IMR-90 (cell line): ENCODE data around the gene CXCL12. TPM values are rescaled to one million over a fixed set of nuclear protein-coding genes. Genes with fewer than 3 reads are reported as not detected.

Source experiments
- ATAC-seq: fragments of 200-7000 bp; cut with Tn5 transposase; 2 replicates; pipeline ENCODE4 v1.9.1; 2020; ENCODE audit warnings: low read depth, mild to moderate bottlenecking, moderate library complexity
- BruUV-seq: library from RNA; stranded (reverse); fragments of 400-500 nt; replicated peaks from 2 replicates; lab custom pipeline; 2021; lab: Mats Ljungman, UMichigan
- CTCF ChIA-PET: fragments of 300-600 bp; formaldehyde crosslinking; extraction: SDS; loops from one replicate; lab custom pipeline; 2021; ENCODE audit warnings: antibody characterized with exemption; lab: Yijun Ruan, JAX
- POLR2A ChIA-PET: fragments of 300-600 bp; sonication (Branson Sonifier 250); formaldehyde crosslinking; loops from one replicate; lab custom pipeline; 2022; ENCODE audit warnings: antibody characterized with exemption; ENCODE audit not compliant: unreplicated experiment; lab: Charles Lee
- DNase-seq: peaks from one replicate; pipeline ENCODE4 v3.0.0; 2013
- H2AFZ ChIP-seq: replicated peaks from 2 replicates; pipeline ENCODE3; 2013; ENCODE audit warnings: low read length, mild to moderate bottlenecking; ENCODE audit not compliant: poor library complexity
- H2AK5ac ChIP-seq: 2 replicates; pipeline ENCODE4 v1.6.1; 2013; ENCODE audit warnings: low read depth, low read length, inconsistent platforms
- H2AK9ac ChIP-seq: replicated peaks from 2 replicates; pipeline ENCODE3; 2013; ENCODE audit warnings: mild to moderate bottlenecking, low read depth, low read length, moderate library complexity; ENCODE audit not compliant: poor library complexity
- H2BK120ac ChIP-seq: 2 replicates; pipeline ENCODE4 v1.6.1; 2013; ENCODE audit warnings: low read depth, low read length, inconsistent platforms
- H2BK15ac ChIP-seq: 3 replicates; pipeline ENCODE4 v1.6.1; 2013; ENCODE audit warnings: low read depth, low read length, inconsistent platforms
- H2BK20ac ChIP-seq: 2 replicates; pipeline ENCODE4 v1.6.1; 2013; ENCODE audit warnings: low read depth, mild to moderate bottlenecking, inconsistent platforms, low read length, moderate library complexity
- H2BK5ac ChIP-seq: 2 replicates; pipeline ENCODE4 v1.6.1; 2013; ENCODE audit warnings: mild to moderate bottlenecking, low read depth, low read length, inconsistent platforms; ENCODE audit not compliant: poor library complexity, severe bottlenecking
- H3K14ac ChIP-seq: replicated peaks from 2 replicates; pipeline ENCODE4 v1.6.1; 2013; ENCODE audit warnings: low read depth, low read length, inconsistent platforms
- H3K18ac ChIP-seq: 2 replicates; pipeline ENCODE4 v1.6.1; 2013; ENCODE audit warnings: low read depth, low read length, control low read depth
- H3K23ac ChIP-seq: 2 replicates; pipeline ENCODE4 v1.6.1; 2013; ENCODE audit warnings: low read depth, low read length, inconsistent platforms
- H3K27ac ChIP-seq: 2 replicates; pipeline ENCODE4 v1.5.1; 2013; ENCODE audit warnings: mild to moderate bottlenecking, control low read depth, low read length; ENCODE audit not compliant: insufficient read depth
- H3K27me3 ChIP-seq: 2 replicates; pipeline ENCODE4 v1.6.1; 2013; ENCODE audit warnings: low read length; ENCODE audit not compliant: control insufficient read depth, insufficient read depth
- H3K36me3 ChIP-seq: 2 replicates; pipeline ENCODE4 v1.6.1; 2013; ENCODE audit warnings: low read length, mixed read lengths; ENCODE audit not compliant: control insufficient read depth, insufficient read depth
- H3K4ac ChIP-seq: 2 replicates; pipeline ENCODE4 v1.6.1; 2013; ENCODE audit warnings: low read depth, low read length, inconsistent platforms
- H3K4me1 ChIP-seq: 2 replicates; pipeline ENCODE4 v1.6.1; 2013; ENCODE audit warnings: low read length, mixed read lengths; ENCODE audit not compliant: control insufficient read depth, insufficient read depth
- H3K4me2 ChIP-seq: 2 replicates; pipeline ENCODE4 v1.6.1; 2013; ENCODE audit warnings: low read depth, mild to moderate bottlenecking, control low read depth, low read length, moderate library complexity
- H3K4me3 ChIP-seq: 2 replicates; pipeline ENCODE4 v1.5.1; 2013; ENCODE audit warnings: low read depth, mild to moderate bottlenecking, control low read depth, low read length, moderate library complexity; ENCODE audit not compliant: insufficient read depth
- H3K56ac ChIP-seq: 2 replicates; pipeline ENCODE4 v1.6.1; 2013; ENCODE audit warnings: low read length, inconsistent platforms; ENCODE audit not compliant: insufficient read depth; ENCODE audit errors: extremely low read depth
- H3K79me1 ChIP-seq, 2 experiments: 2 replicates each; pipeline ENCODE4 v1.6.1; 2013; ENCODE audit warnings: low read length in 2 of 2, inconsistent platforms in 1 of 2, low read depth in 1 of 2
- H3K9ac ChIP-seq: 2 replicates; pipeline ENCODE4 v1.6.1; 2013; ENCODE audit warnings: low read depth, low read length, control low read depth
- H3K9me1 ChIP-seq: 2 replicates; pipeline ENCODE4 v1.6.1; 2013; ENCODE audit warnings: low read length, inconsistent platforms; ENCODE audit not compliant: insufficient read depth
- H3K9me3 ChIP-seq: 2 replicates; pipeline ENCODE4 v1.6.1; 2013; ENCODE audit warnings: low read length; ENCODE audit not compliant: control insufficient read depth, insufficient read depth
- H4K20me1 ChIP-seq: 2 replicates; pipeline ENCODE4 v1.6.1; 2013; ENCODE audit warnings: low read length, inconsistent platforms; ENCODE audit not compliant: insufficient read depth
- H4K5ac ChIP-seq: 2 replicates; pipeline ENCODE4 v1.6.1; 2013; ENCODE audit warnings: mild to moderate bottlenecking, low read depth, low read length, control low read depth
- H4K8ac ChIP-seq, 2 experiments: 2 replicates each; pipeline ENCODE4 v1.6.1; 2013; ENCODE audit warnings: low read depth in 2 of 2, low read length in 2 of 2, control low read depth in 1 of 2, inconsistent platforms in 1 of 2
- H4K91ac ChIP-seq: 2 replicates; pipeline ENCODE4 v1.6.1; 2013; ENCODE audit warnings: low read depth, low read length, inconsistent platforms; ENCODE audit not compliant: insufficient read depth
- BHLHE40 ChIP-seq: fragments of 150-350 bp; IDR thresholded peaks from 2 replicates; pipeline ENCODE4 v1.6.1; 2016; ENCODE audit warnings: mild to moderate bottlenecking, low read depth, low read length
- CEBPB ChIP-seq: IDR thresholded peaks from 2 replicates; pipeline ENCODE4 v1.6.1; 2012; ENCODE audit warnings: low read depth, low read length, improper control_type of control experiment
- CHD1 ChIP-seq: IDR thresholded peaks from 2 replicates; pipeline ENCODE4 v1.6.1; 2012; ENCODE audit warnings: low read depth, low read length, improper control_type of control experiment
- FOS ChIP-seq: fragments of 150-350 bp; IDR thresholded peaks from 2 replicates; pipeline ENCODE4 v1.6.1; 2016; ENCODE audit warnings: low read depth, low read length
- MAFK ChIP-seq: IDR thresholded peaks from 2 replicates; pipeline ENCODE4 v1.6.1; 2012; ENCODE audit warnings: low read depth, low read length, improper control_type of control experiment
- MAZ ChIP-seq: IDR thresholded peaks from 2 replicates; pipeline ENCODE4 v1.6.1; 2012; ENCODE audit warnings: low read depth, mild to moderate bottlenecking, low read length, improper control_type of control experiment, moderate library complexity, borderline replicate concordance
- MXI1 ChIP-seq: IDR thresholded peaks from 2 replicates; pipeline ENCODE4 v1.6.1; 2012; ENCODE audit warnings: low read depth, mild to moderate bottlenecking, low read length, moderate library complexity, borderline replicate concordance
- NFE2L2 ChIP-seq: fragments of 150-350 bp; IDR thresholded peaks from 2 replicates; pipeline ENCODE4 v1.6.1; 2016; ENCODE audit warnings: low read depth, mild to moderate bottlenecking, low read length
- POLR2A ChIP-seq: IDR thresholded peaks from 2 replicates; pipeline ENCODE4 v1.6.1; 2012; ENCODE audit warnings: mild to moderate bottlenecking, low read depth, low read length
- RAD21 ChIP-seq: IDR thresholded peaks from 2 replicates; pipeline ENCODE4 v1.6.1; 2012; ENCODE audit warnings: low read length, improper control_type of control experiment
- RCOR1 ChIP-seq: IDR thresholded peaks from 2 replicates; pipeline ENCODE4 v1.6.1; 2012; ENCODE audit warnings: mild to moderate bottlenecking, low read length, improper control_type of control experiment; ENCODE audit not compliant: insufficient replicate concordance
- RFX5 ChIP-seq: IDR thresholded peaks from 2 replicates; pipeline ENCODE4 v1.8.0; 2012; ENCODE audit warnings: low read depth, mild to moderate bottlenecking, low read length, moderate library complexity
- SMC3 ChIP-seq: fragments of 150-350 bp; IDR thresholded peaks from 2 replicates; pipeline ENCODE4 v1.6.1; 2016; ENCODE audit warnings: low read depth, mild to moderate bottlenecking, antibody characterized with exemption, low read length, moderate library complexity
- WGBS, 2 experiments: methylation state at CpG; one replicate each; pipeline versions ENCODE4 v1.1.5 to v1.1.7; 2013; ENCODE audit warnings: missing lambda C conversion rate in 2 of 2; ENCODE audit not compliant: insufficient read length in 1 of 2; ENCODE audit errors: extremely low coverage in 2 of 2; 5-methylcytosine and 5-hydroxymethylcytosine counted together
- dilution Hi-C: fragments of 300-500 bp; cut with HindIII; formaldehyde crosslinking; loops from one replicate; pipeline ENCODE4 v1.14.3; 2018; ENCODE audit warnings: low sequenced_read_pairs; ENCODE audit not compliant: unreplicated experiment
- in situ Hi-C: fragments of 300-500 bp; cut with MboI; formaldehyde crosslinking; loops from 3 replicates; pipeline ENCODE4 v1.14.3; 2019; ENCODE audit warnings: low sequenced_read_pairs, inconsistent platforms, mixed read lengths
- intact Hi-C: fragments of 100-400 bp; cut with micrococcal nuclease; formaldehyde crosslinking; loops from 2 replicates; pipeline ENCODE4 v1.10.0; 2022
- polyA plus RNA-seq, 3 experiments: library from polyadenylated mRNA; depleted of rRNA; stranded (reverse); fragments of >200 nt; gene quantifications; 2 replicates each; pipeline ENCODE4 v1.2.3, GENCODE V29; 2012; ENCODE audit warnings: low replicate concordance in 1 of 3
- total RNA-seq: library from RNA; depleted of rRNA; stranded (reverse); fragments of >200 nt; gene quantifications from 2 replicates; pipeline ENCODE4 v1.2.3, GENCODE V29; 2012
- TF ChIP-seq, protein P1 (sequence below): fragments of 150-350 bp; IDR thresholded peaks from 2 replicates; pipeline ENCODE4 v1.6.1; 2017; ENCODE audit warnings: mild to moderate bottlenecking, antibody characterized with exemption, low read length, low read depth
- TF ChIP-seq, protein P2 (sequence below): fragments of 150-350 bp; IDR thresholded peaks from 2 replicates; pipeline ENCODE4 v1.6.1; 2016; ENCODE audit warnings: low read depth, mild to moderate bottlenecking, low read length, moderate library complexity, borderline replicate concordance

CXCL12 gene
- total and polyA plus RNA-seq, 2 of the 4 experiments (the other 2 are of a cell fraction) = 15.8 to 80.7 TPM

- Histone ChIP-seq H2AK5ac (no peak overlapping the region), H2AK9ac (no peak overlapping the region), H3K79me1 (no peaks in the 10 kb centered on the region), H2BK5ac (no peak overlapping the region), H2AFZ (no peak overlapping the region), H3K9me3 (no peaks in the 10 kb centered on the region), H3K27ac (no peak overlapping the region), H3K4me1 (0 out of 2 replicates have a peak, but pooled peaks cover 2% of the 10 kb centered on the region), H3K56ac (no peak overlapping the region), H3K23ac (no peak overlapping the region), H4K91ac (no peak overlapping the region), H2BK120ac (no peak overlapping the region), H3K9ac (no peak overlapping the region), H3K36me3 (peaks cover 10% of the 10 kb centered on the region; the same call in 1 of the 2 replicates), H4K20me1 (no peaks in the 10 kb centered on the region), H3K4ac (no peak overlapping the region), H3K27me3 (no peaks in the 10 kb centered on the region), H3K4me2 (no peak overlapping the region), H3K9me1 (peaks cover 2% of the 10 kb centered on the region; the same call in 1 of the 2 replicates), H2BK15ac (no peak overlapping the region), H3K14ac (no peak overlapping the region), H2BK20ac (no peak overlapping the region), H4K5ac (no peak overlapping the region), H4K8ac (no peak overlapping the region), H3K18ac (no peak overlapping the region), H3K4me3 (no peak overlapping the region)
- POLR2A ChIA-PET = no interaction called here
- ATAC-seq (no peak), DNase-seq (no peak)
- BruUV-seq = no TSS peak
- TF ChIP-seq, protein P1, sequence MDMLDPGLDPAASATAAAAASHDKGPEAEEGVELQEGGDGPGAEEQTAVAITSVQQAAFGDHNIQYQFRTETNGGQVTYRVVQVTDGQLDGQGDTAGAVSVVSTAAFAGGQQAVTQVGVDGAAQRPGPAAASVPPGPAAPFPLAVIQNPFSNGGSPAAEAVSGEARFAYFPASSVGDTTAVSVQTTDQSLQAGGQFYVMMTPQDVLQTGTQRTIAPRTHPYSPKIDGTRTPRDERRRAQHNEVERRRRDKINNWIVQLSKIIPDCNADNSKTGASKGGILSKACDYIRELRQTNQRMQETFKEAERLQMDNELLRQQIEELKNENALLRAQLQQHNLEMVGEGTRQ = no peak
- TF ChIP-seq BHLHE40 = no peak
- TF ChIP-seq, protein P2, sequence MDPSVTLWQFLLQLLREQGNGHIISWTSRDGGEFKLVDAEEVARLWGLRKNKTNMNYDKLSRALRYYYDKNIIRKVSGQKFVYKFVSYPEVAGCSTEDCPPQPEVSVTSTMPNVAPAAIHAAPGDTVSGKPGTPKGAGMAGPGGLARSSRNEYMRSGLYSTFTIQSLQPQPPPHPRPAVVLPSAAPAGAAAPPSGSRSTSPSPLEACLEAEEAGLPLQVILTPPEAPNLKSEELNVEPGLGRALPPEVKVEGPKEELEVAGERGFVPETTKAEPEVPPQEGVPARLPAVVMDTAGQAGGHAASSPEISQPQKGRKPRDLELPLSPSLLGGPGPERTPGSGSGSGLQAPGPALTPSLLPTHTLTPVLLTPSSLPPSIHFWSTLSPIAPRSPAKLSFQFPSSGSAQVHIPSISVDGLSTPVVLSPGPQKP = no peak
- no peak for TF ChIP-seq RCOR1
- no peak for TF ChIP-seq MXI1
- TF ChIP-seq RAD21 = no peak
- no peak for TF ChIP-seq POLR2A
- no peak for TF ChIP-seq MAFK
- no peak for TF ChIP-seq SMC3
- no peak for TF ChIP-seq CHD1
- no peak for TF ChIP-seq NFE2L2
- no peak for TF ChIP-seq FOS
- TF ChIP-seq MAZ = no peak
- TF ChIP-seq CEBPB = no peak
- TF ChIP-seq RFX5 = no peak
- intact Hi-C loops (no loop called here), in situ Hi-C loops (no loop called here), dilution Hi-C loops (no loop called here)
- WGBS, 2 experiments = no CpG with 5 or more reads among the region's 6 CpGs
- CTCF ChIA-PET = no interaction called here
Observed at GRCh38 chr10:44374155-44374554, 10.7 kb downstream of the CXCL12 start.
